Activated CD8-positive, alpha-beta T cell treated with anti-CD3 and anti-CD28 coated beads for 36 hours (primary cell): ENCODE data around the gene HIBCH. TPM values are rescaled to one million over a fixed set of nuclear protein-coding genes. Genes with fewer than 3 reads are reported as not detected.
"Not testable (repeated sequence)": the region's sequence is repeated elsewhere in the genome, so short reads cannot be mapped to it uniquely, and the experiment has no call there.

ENCODE experiments used
- ATAC-seq: fragments of 200-7000 bp; cut with Tn5 transposase; one replicate; pipeline ENCODE4 v1.10.0; 2021; ENCODE audit warnings: mild to moderate bottlenecking, moderate library complexity
- CTCF ChIA-PET: fragments of 350-600 bp; sonication (Branson Sonifier 250); formaldehyde crosslinking; loops from one replicate; lab custom pipeline; 2021; ENCODE audit warnings: antibody characterized with exemption; lab: Charles Lee
- POLR2A ChIA-PET: fragments of 350-600 bp; sonication (Branson Sonifier 250); formaldehyde crosslinking; loops from one replicate; lab custom pipeline; 2021; ENCODE audit warnings: antibody characterized with exemption; lab: Charles Lee
- DNase-seq: peaks from one replicate; pipeline ENCODE4 v3.0.0-alpha.2; 2020
- H3K27ac Mint-ChIP-seq: one replicate; pipeline ENCODE4 v1.8.0; 2021; ENCODE audit warnings: mild to moderate bottlenecking, mixed read lengths
- H3K27me3 Mint-ChIP-seq: one replicate; pipeline ENCODE4 v1.8.0; 2021; ENCODE audit warnings: mixed read lengths
- H3K36me3 Mint-ChIP-seq: one replicate; pipeline ENCODE4 v1.8.0; 2021; ENCODE audit warnings: low read depth, mixed read lengths
- H3K4me1 Mint-ChIP-seq: one replicate; pipeline ENCODE4 v1.8.0; 2021; ENCODE audit warnings: low read depth, mixed read lengths
- H3K4me3 Mint-ChIP-seq: one replicate; pipeline ENCODE4 v1.8.0; 2021; ENCODE audit warnings: mild to moderate bottlenecking, moderate library complexity, mixed read lengths
- H3K9me3 Mint-ChIP-seq: one replicate; pipeline ENCODE4 v1.8.0; 2021; ENCODE audit warnings: mixed read lengths
- intact Hi-C: fragments of 100-400 bp; cut with micrococcal nuclease; formaldehyde crosslinking; loops from one replicate; pipeline ENCODE4 v1.10.0; 2022
- total RNA-seq, 2 experiments: library from RNA; stranded (reverse); gene quantifications; one replicate each; pipeline ENCODE4 v1.2.3, GENCODE V29; 2021
- TF ChIP-seq, protein P1 (sequence below): fragments of 200-600 bp; IDR thresholded peaks from one replicate; pipeline ENCODE4 v1.8.0; 2022; ENCODE audit warnings: antibody characterized with exemption, mild to moderate bottlenecking

HIBCH gene
- total RNA-seq, 2 experiments from 2014 or later: 17.6 to 19.3 TPM

DNA sequence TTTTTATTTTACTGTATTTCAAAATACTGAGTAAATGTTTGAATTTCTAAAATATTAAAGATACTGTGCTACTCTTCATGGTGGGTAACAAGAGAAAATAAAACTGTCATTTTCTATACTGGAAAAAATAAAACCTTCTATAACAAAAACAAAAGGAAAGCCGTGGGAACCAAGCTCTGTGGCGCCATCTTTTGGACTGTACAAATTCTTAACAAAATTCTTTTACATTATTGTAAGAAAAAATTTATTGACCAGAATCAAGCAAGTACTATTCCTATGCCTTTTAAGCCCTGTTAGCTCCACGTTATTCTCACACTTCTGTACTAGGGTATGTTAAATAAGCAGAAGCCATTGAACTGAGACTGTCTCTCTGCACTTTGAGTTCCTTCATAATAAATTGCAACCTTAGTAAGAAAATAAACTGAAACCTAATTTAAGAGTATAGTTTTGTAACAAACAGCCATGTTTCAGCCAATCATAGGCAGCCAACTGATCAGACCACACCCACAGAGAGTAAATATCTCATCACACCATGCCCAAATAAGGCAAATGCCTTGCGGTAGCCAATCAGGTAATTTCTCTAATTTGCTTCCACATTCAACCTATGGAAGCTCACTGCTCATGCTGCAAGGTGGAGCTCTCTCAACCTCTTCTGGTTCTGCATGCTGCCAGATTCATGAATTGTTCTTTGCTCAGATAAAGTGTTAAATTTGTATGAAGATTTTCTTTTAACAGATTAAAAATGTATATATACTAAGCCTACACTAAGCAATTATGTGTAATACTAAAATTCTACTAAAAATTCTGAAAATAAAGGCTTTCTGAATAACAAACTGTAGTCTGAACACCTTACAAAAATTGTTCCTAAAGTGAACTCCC lies 42.2 kb downstream of the HIBCH start:
- Mint-ChIP-seq H3K27me3 (no peaks in the 10 kb centered on the region), H3K4me3 (no peak overlapping the region), H3K36me3 (peaks cover 31% of the 10 kb centered on the region), H3K4me1 (peaks cover 4% of the 10 kb centered on the region), H3K27ac (no peak overlapping the region), H3K9me3 (no peaks in the 10 kb centered on the region)
- TF ChIP-seq, protein P1, sequence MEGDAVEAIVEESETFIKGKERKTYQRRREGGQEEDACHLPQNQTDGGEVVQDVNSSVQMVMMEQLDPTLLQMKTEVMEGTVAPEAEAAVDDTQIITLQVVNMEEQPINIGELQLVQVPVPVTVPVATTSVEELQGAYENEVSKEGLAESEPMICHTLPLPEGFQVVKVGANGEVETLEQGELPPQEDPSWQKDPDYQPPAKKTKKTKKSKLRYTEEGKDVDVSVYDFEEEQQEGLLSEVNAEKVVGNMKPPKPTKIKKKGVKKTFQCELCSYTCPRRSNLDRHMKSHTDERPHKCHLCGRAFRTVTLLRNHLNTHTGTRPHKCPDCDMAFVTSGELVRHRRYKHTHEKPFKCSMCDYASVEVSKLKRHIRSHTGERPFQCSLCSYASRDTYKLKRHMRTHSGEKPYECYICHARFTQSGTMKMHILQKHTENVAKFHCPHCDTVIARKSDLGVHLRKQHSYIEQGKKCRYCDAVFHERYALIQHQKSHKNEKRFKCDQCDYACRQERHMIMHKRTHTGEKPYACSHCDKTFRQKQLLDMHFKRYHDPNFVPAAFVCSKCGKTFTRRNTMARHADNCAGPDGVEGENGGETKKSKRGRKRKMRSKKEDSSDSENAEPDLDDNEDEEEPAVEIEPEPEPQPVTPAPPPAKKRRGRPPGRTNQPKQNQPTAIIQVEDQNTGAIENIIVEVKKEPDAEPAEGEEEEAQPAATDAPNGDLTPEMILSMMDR: peak; percentile 80
- peak; percentile 79 for ATAC-seq
- DNase-seq: peak; percentile 44
- ChIA-PET CTCF (interaction anchor here (1.0 to 2.5 kb wide), 9 partner anchors 10 to 198 kb away, joined by 3 to 12 read pairs (median 4); no protein-coding TSS in a partner anchor), POLR2A (interaction anchor here (0.6 to 0.7 kb wide), 2 partner anchors 36 to 75 kb away, joined by 3 read pairs; no protein-coding TSS in a partner anchor)
- intact Hi-C loops: loop anchor here (5.0 kb wide), 1 partner anchor 190 kb away; no protein-coding TSS in a partner anchor

DNA sequence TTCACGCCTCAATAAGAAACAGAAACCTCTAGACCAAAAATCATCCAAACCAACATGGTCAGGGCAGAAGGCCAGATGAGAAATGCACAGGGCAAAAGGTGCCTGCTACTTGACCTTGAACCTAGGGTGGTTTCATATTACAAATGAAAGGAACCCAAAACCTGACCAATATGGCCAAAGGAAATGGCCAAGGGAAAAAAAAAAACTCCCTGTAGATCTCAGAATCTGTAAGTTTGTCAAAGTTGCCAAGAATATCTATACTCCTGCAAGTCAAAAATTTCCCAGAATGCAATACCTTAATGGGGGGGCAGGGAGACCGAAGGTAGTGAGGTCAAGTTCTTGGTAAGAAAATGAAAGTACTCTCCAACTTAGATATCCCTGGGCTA lies 47.2 kb downstream of the HIBCH start:
- Mint-ChIP-seq H3K27me3 (no peaks in the 10 kb centered on the region), H3K9me3 (no peaks in the 10 kb centered on the region), H3K27ac (no peak overlapping the region), H3K4me1 (peaks cover 2% of the 10 kb centered on the region), H3K36me3 (peaks cover 32% of the 10 kb centered on the region), H3K4me3 (no peak overlapping the region)
- TF ChIP-seq, protein P1: no peak
- ChIA-PET POLR2A (no interaction called here), CTCF (interaction anchor here (1.2 kb wide), 1 partner anchor 47 kb away, joined by 4 read pairs; the partner anchor contains the start of gene HIBCH)
- ATAC-seq: no peak
- no peak for DNase-seq
- intact Hi-C loops: no loop called here

DNA sequence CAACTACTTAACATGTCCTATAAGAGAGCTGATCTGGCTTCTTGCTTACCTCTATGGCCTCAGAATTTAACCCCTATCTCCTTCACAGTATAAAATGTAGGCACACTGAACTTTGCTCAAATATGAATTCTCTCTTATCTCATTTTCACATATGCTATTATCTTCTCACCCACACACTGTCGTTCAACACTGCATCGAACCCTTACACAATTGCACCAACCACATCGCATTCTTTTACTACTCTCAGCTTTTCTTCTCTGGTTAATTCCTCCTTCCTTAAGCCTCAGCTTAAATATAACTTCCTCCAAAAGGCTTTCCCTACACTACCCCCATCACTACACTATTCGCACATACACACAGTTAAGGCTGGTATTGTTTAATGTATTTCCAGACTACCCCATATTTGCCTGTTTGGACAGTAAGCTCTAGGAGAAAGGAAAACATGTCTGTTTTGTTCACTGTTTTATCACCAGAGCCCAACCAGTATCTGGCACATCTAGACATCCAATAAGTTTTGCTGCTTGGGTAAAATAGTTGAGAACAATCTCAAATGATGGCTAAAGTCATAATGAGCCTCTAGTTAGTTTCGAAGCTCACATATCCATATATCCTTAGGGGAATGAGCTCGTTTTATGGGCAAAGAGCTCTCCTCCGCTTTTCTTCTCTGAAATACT lies 47.7 kb downstream of the HIBCH start:
- peaks cover 36% of the 10 kb centered on the region for H3K36me3 Mint-ChIP-seq

DNA sequence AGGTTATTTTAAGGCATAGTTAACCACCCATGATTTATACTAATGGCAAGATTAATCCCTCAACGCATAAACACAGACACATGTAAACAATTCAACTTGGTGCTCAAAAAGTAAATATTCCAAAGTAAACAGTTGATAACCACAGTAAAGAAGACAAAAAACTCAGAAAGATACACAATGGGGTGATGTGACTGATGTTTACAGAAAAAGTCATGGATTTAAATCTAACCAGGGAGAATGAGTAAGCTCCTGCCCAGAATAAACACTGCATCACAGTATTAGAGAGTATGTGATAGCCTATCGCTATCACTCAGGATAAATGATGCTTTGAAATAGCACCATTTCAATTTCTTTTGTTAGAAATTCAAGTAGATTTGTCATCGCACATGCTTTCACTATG lies 49.3 kb downstream of the HIBCH start:
- Mint-ChIP-seq H3K9me3 (no peaks in the 10 kb centered on the region), H3K4me1 (no peaks in the 10 kb centered on the region), H3K27ac (no peak overlapping the region), H3K27me3 (no peaks in the 10 kb centered on the region), H3K36me3 (peaks cover 34% of the 10 kb centered on the region), H3K4me3 (no peak overlapping the region)
- ChIA-PET POLR2A (no interaction called here), CTCF (no interaction called here)
- intact Hi-C loops: no loop called here
- DNase-seq (no peak), ATAC-seq (no peak)
- TF ChIP-seq, protein P1: no peak

More for the DNA sequence above, 47.7 kb downstream of the HIBCH start:
- TF ChIP-seq, protein P1: no peak
- ChIA-PET POLR2A (no interaction called here), CTCF (interaction anchor here (1.2 kb wide), 1 partner anchor 48 kb away, joined by 4 read pairs; the partner anchor contains the start of gene HIBCH)
- peaks cover 2% of the 10 kb centered on the region for H3K4me1 Mint-ChIP-seq
- no peaks in the 10 kb centered on the region for H3K27me3 Mint-ChIP-seq
- no peak overlapping the region for H3K27ac Mint-ChIP-seq
- no peak overlapping the region for H3K4me3 Mint-ChIP-seq
- DNase-seq: no peak
- no peaks in the 10 kb centered on the region for H3K9me3 Mint-ChIP-seq
- ATAC-seq: no peak
- intact Hi-C loops: no loop called here

DNA sequence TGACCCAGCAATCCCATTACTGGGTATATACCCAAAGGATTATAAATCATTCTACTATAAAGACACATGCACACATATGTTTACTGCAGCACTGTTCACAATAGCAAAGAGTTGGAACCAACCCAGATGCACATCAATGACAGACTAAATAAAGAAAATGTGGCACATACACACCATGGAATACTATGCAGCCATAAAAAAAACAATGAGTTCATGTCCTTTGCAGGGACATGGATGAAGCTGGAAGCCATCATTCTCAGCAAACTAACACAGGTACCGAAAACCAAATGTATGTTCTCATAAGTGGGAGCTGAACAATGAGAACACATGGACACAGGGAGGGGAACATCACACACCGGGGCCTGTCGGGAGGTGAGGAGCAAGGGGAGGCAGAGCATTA lies 49.9 kb downstream of the HIBCH start:
- CTCF ChIA-PET, H3K27me3 Mint-ChIP-seq, H3K27ac Mint-ChIP-seq, ATAC-seq, H3K9me3 Mint-ChIP-seq, H3K4me1 Mint-ChIP-seq, POLR2A ChIA-PET, DNase-seq, intact Hi-C loops, H3K4me3 Mint-ChIP-seq: not testable (repeated sequence)
- peaks cover 31% of the 10 kb centered on the region for H3K36me3 Mint-ChIP-seq
